Cardiac muscle cell (in vitro differentiated cells and primary cell): ENCODE results near the gene COG5. TPM values are rescaled to one million over a fixed set of nuclear protein-coding genes. Genes with fewer than 3 reads are reported as not detected.

Experiments
- DNase-seq, 2 donors: peaks; one replicate each; pipeline versions ENCODE4 v3.0.0 to v3.0.0-alpha.2; 2010 to 2017; ENCODE audit warnings: low read depth in 1 of 2, low spot score in 1 of 2
- H3K27ac ChIP-seq: fragments of 200-600 bp; sonication (generic); 2 replicates; pipeline ENCODE4 v1.5.1; 2016
- H3K27me3 ChIP-seq: fragments of 200-600 bp; sonication (generic); 2 replicates; pipeline ENCODE4 v1.6.0; 2016; ENCODE audit warnings: control low read depth
- H3K36me3 ChIP-seq: fragments of 200-600 bp; sonication (generic); 2 replicates; pipeline ENCODE4 v1.5.1; 2016; ENCODE audit warnings: control low read depth
- H3K4me1 ChIP-seq: fragments of 200-600 bp; sonication (generic); 2 replicates; pipeline ENCODE4 v1.8.1; 2017; ENCODE audit warnings: low read depth, mild to moderate bottlenecking, mixed run types
- H3K4me3 ChIP-seq: fragments of 200-600 bp; sonication (generic); 2 replicates; pipeline ENCODE4 v1.5.1; 2016; ENCODE audit warnings: mild to moderate bottlenecking
- H3K9me3 ChIP-seq: fragments of 200-600 bp; sonication (generic); 2 replicates; pipeline ENCODE4 v1.5.1; 2017; ENCODE audit warnings: low read depth, mild to moderate bottlenecking, control low read depth
- polyA plus RNA-seq: library from polyadenylated mRNA; unstranded; fragments of >200 nt; fragmentation: Nextera tagmentation; extraction: Ambion mirVana; gene quantifications from 2 replicates; pipeline ENCODE4 v1.2.1, GENCODE V29; 2016
- total RNA-seq: library from RNA; depleted of rRNA; stranded (reverse); fragments of >200 nt; gene quantifications from 2 replicates; pipeline ENCODE4 v1.2.3, GENCODE V29; 2016
- TF ChIP-seq, protein P1 (sequence below): IDR thresholded peaks from 2 replicates; pipeline ENCODE4 v1.5.1; 2012; ENCODE audit warnings: low read depth, mild to moderate bottlenecking, low read length

The COG5 gene
- total and polyA plus RNA-seq, 2 experiments from 2014 or later = 20.4 to 63.1 TPM

GRCh38 chr7:107359520-107360316, 204.0 kb downstream of the COG5 start:
- no peak overlapping the region for H3K4me3 ChIP-seq
- no peaks in the 10 kb centered on the region for H3K9me3 ChIP-seq
- H3K4me1 ChIP-seq = no peaks in the 10 kb centered on the region
- TF ChIP-seq, protein P1, sequence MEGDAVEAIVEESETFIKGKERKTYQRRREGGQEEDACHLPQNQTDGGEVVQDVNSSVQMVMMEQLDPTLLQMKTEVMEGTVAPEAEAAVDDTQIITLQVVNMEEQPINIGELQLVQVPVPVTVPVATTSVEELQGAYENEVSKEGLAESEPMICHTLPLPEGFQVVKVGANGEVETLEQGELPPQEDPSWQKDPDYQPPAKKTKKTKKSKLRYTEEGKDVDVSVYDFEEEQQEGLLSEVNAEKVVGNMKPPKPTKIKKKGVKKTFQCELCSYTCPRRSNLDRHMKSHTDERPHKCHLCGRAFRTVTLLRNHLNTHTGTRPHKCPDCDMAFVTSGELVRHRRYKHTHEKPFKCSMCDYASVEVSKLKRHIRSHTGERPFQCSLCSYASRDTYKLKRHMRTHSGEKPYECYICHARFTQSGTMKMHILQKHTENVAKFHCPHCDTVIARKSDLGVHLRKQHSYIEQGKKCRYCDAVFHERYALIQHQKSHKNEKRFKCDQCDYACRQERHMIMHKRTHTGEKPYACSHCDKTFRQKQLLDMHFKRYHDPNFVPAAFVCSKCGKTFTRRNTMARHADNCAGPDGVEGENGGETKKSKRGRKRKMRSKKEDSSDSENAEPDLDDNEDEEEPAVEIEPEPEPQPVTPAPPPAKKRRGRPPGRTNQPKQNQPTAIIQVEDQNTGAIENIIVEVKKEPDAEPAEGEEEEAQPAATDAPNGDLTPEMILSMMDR = no peak
- H3K27ac ChIP-seq = no peak overlapping the region
- DNase-seq = no peak
- peaks cover 13% of the 10 kb centered on the region for H3K36me3 ChIP-seq
- H3K27me3 ChIP-seq = no peaks in the 10 kb centered on the region

DNA sequence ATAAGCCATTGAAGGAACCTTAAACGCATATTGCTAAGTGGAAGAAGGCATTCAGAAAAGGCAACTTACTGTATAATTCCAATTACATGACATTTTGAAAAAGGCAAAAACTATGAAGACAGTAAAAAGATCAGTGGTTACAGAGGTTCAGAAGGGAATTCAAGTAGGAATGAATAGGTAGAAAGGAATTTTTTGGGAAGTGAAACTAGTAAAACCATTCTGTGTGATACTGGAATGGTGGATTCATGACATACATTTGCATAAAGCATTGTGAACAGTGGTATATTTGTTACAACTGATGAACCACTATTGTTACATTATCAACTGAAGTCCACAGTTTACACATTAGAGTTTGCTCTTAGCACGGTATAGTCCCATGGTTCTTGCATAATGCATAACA, 208.1 kb downstream of the COG5 start:
- Histone ChIP-seq H3K27ac (no peak overlapping the region), H3K27me3 (no peaks in the 10 kb centered on the region), H3K36me3 (peaks cover 7% of the 10 kb centered on the region), H3K4me3 (no peak overlapping the region), H3K9me3 (no peaks in the 10 kb centered on the region), H3K4me1 (no peaks in the 10 kb centered on the region)
- TF ChIP-seq, protein P1 = no peak
- DNase-seq = no peak

DNA sequence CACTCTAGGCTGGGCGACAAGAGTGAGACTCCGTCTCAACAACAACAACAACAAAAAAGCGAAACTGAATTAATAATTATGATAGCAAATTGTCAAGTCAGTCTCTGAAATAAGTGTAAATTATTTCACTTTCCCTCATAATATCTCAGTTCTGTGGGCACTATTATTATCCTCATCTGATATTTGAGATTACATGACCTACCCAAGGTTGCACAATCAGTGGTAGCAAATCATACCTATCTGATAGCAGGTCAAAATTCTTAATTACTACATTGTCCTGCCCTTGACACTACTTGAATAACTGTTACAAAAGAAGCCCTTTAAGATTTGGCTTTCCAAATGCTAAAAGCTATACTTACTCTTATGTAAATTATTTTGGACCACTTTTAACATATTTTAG, 209.1 kb downstream of the COG5 start:
- Histone ChIP-seq H3K9me3 (no peaks in the 10 kb centered on the region), H3K27ac (no peak overlapping the region), H3K36me3 (no peaks in the 10 kb centered on the region), H3K27me3 (no peaks in the 10 kb centered on the region), H3K4me3 (no peak overlapping the region), H3K4me1 (no peaks in the 10 kb centered on the region)
- DNase-seq = no peak
- TF ChIP-seq, protein P1 = no peak

- Histone ChIP-seq H3K9me3 (no peaks in the 10 kb centered on the region), H3K36me3 (no peaks in the 10 kb centered on the region), H3K27ac (no peak overlapping the region), H3K27me3 (no peaks in the 10 kb centered on the region), H3K4me3 (no peak overlapping the region), H3K4me1 (no peaks in the 10 kb centered on the region)
- TF ChIP-seq, protein P1 = no peak
- DNase-seq = no peak
Observed at GRCh38 chr7:107353701-107354100, 210.0 kb downstream of the COG5 start.

DNA sequence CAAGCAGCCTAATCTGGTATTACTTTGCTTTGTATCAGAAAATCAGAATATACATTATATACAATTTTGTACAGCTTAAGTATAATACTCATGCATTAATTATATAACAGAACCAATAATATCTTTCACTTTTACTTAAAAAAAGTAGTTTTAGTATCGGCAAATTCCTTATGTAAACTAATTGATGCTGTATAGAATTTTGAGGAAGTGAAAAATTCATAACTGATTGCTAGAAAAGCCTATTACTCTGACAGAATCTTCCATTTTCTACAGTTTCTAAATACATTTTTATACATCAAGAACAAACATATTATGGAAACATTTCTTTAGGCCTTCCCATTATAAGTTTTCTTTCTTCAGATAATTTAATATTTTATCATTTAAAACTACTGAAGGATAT, 217.8 kb downstream of the COG5 start:
- no peaks in the 10 kb centered on the region for H3K4me1 ChIP-seq
- no peaks in the 10 kb centered on the region for H3K36me3 ChIP-seq
- no peaks in the 10 kb centered on the region for H3K9me3 ChIP-seq
- TF ChIP-seq, protein P1 = no peak
- H3K4me3 ChIP-seq = no peak overlapping the region
- H3K27me3 ChIP-seq = no peaks in the 10 kb centered on the region
- no peak overlapping the region for H3K27ac ChIP-seq
- no peak for DNase-seq
